B cell (primary cell): ENCODE data around the gene EPHA10.

Experiments
- CTCF ChIP-seq: fragments of 200-600 bp; IDR thresholded peaks from one replicate; pipeline ENCODE4 v1.8.0; 2022; ENCODE audit warnings: antibody characterized with exemption, mild to moderate bottlenecking
- EZH2 ChIP-seq: IDR thresholded peaks from 2 replicates; pipeline ENCODE4 v1.6.1; 2012; ENCODE audit warnings: borderline replicate concordance, low read depth, mild to moderate bottlenecking, moderate library complexity, low read length; ENCODE audit not compliant: insufficient read depth, poor library complexity, severe bottlenecking

GRCh38 chr1:37802439-37802838, 37.5 kb upstream of the EPHA10 start:
- no peak for TF ChIP-seq CTCF
- no peak for TF ChIP-seq EZH2
